ENCODE measurements around the gene PRSS38.

- no peak for TF ChIP-seq POLR2A (IDR thresholded peaks at IDR 0.05)
- TF ChIP-seq CTCF (IDR thresholded peaks at IDR 0.05): no peak
Measured at GRCh38 chr1:227808566-227808965, 6.9 kb upstream of the PRSS38 start.

Data from esophagus squamous epithelium (tissue), 4 donors.